HL-60/S4 treated with retinoic acid at 250 ng/mL for 4 days and 3 days (cell line): ENCODE results near the gene CHRDL1.
"Not testable (repeated sequence)": the region's sequence is repeated elsewhere in the genome, so short reads cannot be mapped to it uniquely, and the experiment has no call there.

Experiments
- in situ Hi-C: fragments of 300-500 bp; cut with MboI; formaldehyde crosslinking; loops from 2 replicates; pipeline ENCODE4 v1.7.0; 2022; ENCODE audit warnings: low sequenced_read_pairs

Gene CHRDL1

GRCh38 chrX:110665223-110666002 lies 130.2 kb downstream of the CHRDL1 start:
- in situ Hi-C loops = no loop called here

- in situ Hi-C loops = no loop called here
Observed at GRCh38 chrX:110657073-110657472, 138.5 kb downstream of the CHRDL1 start.

GRCh38 chrX:110654280-110654679 lies 141.3 kb downstream of the CHRDL1 start:
- in situ Hi-C loops = not testable (repeated sequence)

GRCh38 chrX:110646386-110646785 lies 149.2 kb downstream of the CHRDL1 start:
- in situ Hi-C loops = no loop called here
